Ammon's horn (tissue), 1 donor: ENCODE data around the gene SRPX.
A peak's percentile ranks its signal among the peaks of the same experiment; 100 is the strongest.

ENCODE experiments used
- DNase-seq: peaks from one replicate; pipeline ENCODE4 v3.0.0-alpha.2; 2016; ENCODE audit warnings: low spot score

Gene SRPX

GRCh38 chrX:38220415-38221390 is at the start of gene SRPX:
SRPX (minus strand) TSS chrX:38220871; CDS start chrX:38220792, 79 bp downstream.
- DNase-seq = peak; percentile 12

- no peak for DNase-seq
Measured at GRCh38 chrX:38268011-38268410, 47.3 kb upstream of the SRPX start.

DNA sequence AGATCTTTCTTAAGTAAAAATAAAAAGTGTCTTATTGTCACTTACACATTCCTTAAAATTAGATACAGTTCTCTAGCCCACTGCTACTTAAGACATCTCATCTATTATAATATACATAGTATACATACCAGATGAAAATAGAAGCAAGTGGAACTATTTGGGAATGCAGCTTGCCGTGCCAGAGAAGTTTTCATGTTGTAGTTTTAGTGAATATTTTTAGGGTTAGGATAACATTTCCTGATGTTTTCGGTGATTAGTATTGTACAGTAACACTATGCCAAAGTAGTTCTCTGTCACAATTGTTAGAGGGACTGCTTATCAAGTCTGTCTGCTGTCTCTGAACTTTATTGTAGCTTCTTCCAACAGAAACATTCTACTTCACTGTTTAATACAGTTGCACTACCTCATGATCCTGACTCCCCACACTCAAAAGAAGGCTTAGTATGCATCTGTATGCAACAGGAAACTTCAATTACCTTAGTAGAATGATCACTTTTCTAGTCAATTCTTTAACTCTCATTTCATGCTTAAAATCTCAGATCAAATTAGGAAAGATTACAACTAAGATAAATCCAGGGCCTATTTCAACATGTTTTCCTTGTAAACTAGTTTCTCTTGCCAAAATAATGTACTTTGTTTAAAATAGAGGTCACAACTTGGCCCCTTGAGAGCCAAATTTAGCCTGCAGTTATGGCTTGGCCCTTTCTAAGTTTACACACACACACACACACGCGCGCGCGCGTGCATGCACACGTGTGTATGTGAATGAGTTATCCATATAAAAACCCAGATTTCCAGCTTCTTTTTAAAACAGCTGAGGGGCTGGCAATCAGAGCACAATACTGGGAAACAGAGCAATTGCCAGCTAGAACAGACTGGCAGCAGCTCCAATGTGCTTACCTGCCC is 42.3 kb upstream of the SRPX start:
- DNase-seq = no peak

- DNase-seq = no peak
Measured at GRCh38 chrX:38260231-38260630, 39.6 kb upstream of the SRPX start.

- DNase-seq = no peak
Measured at GRCh38 chrX:38256019-38256418, 35.3 kb upstream of the SRPX start.

DNA sequence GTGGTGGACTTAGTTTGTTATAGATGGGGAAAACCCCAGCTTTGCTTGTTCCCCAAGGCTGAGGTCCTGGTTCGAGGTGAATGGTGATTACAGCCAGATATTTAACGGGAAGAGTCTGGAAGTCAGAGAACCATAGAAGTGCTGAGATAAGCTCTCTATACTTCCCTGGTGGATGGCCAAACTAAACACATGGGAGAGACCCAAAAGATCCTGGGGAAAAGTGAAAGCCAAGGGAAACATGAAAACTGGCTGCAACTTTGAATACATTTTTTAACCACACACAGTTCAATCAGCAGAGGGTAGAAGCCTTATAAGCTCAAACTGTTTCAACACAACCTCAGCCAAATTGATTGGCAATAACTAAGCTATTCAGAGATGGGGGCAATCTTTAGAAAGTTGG is 29.3 kb upstream of the SRPX start:
- no peak for DNase-seq

- no peak for DNase-seq
Measured at GRCh38 chrX:38247051-38247450, 26.4 kb upstream of the SRPX start.

DNA sequence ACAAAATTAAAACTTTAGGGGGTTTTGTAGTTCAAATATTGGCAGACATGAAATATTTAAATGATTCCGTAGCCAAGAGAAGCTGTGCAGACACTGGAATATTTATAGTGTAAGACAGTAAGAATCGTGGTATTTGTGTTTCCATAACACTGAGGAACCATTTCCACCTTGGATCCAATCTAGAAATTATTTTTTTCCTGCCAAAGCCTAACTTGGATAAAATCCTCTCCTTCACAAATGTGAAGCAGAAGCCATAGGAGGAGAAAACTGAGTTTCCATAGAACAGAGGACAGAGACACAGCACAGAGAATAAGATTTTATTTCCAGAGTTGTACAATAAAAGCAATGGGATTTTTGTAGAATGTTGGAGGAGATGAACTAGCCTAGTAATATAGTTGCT is 19.9 kb upstream of the SRPX start:
- no peak for DNase-seq

DNA sequence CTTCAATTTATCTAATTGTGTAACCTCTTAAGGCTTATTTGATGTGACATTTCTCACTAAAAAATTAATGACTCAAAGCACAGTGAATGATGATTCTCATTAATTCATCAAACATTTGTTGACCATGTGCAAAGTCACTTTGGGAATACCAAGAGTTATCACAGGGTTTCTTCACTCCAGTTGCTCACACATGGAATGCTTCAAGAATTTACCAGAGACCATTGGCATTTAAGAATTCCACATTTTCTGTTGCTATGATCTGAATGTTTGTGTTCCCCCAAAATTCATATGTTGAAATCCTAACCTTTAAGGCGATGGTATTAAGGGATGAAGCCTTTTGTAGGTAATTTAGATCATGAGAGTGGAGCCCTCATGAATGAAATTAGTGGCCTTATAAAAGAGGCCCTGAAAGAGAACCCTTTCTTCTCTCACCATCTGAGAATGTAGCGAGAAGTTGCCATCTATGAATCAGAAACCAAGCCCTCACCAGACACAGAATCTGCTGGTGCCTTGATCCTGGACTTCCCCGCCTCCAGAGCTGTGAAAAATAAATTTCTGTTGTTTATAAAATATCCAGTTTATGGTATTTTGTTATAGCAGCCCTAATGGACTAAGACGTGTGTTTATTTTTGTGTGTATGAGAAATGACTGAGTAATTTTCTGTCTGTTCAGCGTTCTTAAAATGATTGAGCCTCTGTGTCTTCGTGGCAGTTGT is 16.4 kb upstream of the SRPX start:
- DNase-seq = no peak

GRCh38 chrX:38233891-38234667 is 13.4 kb upstream of the SRPX start:
- DNase-seq = no peak

DNA sequence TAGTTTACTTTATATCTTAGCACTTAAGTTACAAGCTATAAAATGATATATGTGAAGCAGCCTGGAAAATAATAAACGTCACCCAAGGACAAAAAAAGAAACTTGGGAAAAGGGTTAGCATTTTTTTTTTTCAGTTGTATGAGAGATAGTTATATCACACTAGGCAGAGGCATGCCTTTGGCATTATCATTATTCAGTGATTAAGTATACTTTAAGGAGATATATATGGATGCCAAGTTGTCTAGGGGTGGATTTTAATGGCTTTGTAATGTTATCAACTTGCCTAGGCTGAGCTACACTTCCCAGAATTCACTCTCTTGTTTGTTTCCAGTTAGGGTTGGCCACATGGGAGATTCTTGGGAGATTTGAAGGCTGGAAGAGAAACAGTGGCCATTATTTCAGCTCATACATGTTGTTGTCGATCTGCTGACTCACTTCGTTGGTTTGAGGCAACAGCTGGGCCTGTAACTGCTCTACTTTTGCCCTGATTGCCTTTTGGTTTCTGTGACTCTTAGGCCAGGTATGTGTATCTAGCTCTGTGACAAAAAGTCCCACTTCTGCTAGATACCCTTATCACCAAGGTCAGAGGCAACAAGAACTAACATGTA is 11.5 kb upstream of the SRPX start:
- DNase-seq = no peak

- no peak for DNase-seq
Measured at GRCh38 chrX:38225093-38225492, 4.4 kb upstream of the SRPX start.

GRCh38 chrX:38224160-38224559 is 3.5 kb upstream of the SRPX start:
- DNase-seq = no peak

GRCh38 chrX:38221391-38221929 is 789 bp upstream of the SRPX start:
- no peak for DNase-seq

GRCh38 chrX:38220024-38220414 is 652 bp downstream of the SRPX start:
- no peak for DNase-seq

GRCh38 chrX:38216642-38217041 is 4.0 kb downstream of the SRPX start:
- no peak for DNase-seq

DNA sequence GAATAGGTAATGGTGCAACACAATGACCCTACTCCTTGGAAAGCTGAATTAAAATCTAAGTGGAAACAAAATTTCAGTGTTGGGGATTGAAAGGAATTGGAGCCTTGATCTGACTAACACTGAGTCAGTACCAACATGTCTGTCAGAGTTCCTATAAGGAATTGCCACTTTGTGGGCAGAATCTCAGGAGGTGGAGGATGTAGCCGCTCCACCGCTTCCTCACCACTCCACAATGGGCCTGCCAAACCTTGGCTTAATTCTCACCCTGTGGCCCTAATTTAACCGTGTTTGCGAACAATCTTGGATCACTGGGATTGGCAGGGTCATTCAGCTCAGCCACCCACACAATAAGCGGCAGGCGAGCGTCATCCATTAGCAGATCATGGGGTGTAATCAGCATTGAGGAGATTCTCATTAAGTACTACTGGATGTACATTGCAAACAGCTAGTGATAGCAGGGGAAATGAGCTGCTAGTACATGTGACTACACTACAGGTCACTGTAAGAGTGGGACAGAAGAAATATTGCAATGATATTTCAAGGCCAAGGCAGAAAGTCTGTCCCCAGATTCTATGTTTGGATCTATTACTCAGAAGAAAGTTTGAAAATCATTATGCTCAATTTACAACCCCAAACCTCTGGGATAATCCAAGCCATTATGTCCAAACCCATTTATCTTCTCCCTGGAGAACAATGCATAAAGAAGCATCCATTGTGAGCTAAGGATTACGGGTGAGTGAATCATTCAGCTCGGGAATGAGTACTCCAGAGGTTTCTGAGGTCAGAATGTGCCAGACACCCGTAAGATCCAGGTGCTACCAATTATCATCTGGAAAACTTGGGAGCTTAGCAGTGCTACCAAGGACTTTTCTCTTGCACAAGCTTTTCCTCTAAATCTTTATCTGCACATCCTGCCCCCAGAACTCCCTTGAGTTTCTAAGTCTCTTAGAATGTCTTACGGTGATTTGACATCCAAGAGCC is 5.8 kb downstream of the SRPX start:
- no peak for DNase-seq

GRCh38 chrX:38214044-38214443 is 6.6 kb downstream of the SRPX start:
- no peak for DNase-seq

- DNase-seq = no peak
Measured at GRCh38 chrX:38211891-38212635, 8.6 kb downstream of the SRPX start.
